Astrocyte of the cerebellum (primary cell): ENCODE measurements around the gene ZNF620.
"Not testable (repeated sequence)": the region's sequence is repeated elsewhere in the genome, so short reads cannot be mapped to it uniquely, and the experiment has no call there.

Experiments used
- DNase-seq: peaks from one replicate; pipeline ENCODE4 v3.0.0-alpha.2; 2011; ENCODE audit warnings: low read depth
- H3K4me3 ChIP-seq: 2 replicates; pipeline ENCODE4 v1.5.1; 2011; ENCODE audit warnings: mild to moderate bottlenecking, low read depth, low read length, moderate library complexity
- in situ Hi-C: cut with HindIII; loops from 2 replicates; pipeline ENCODE4 v1.10.0; 2017; ENCODE audit warnings: low sequenced_read_pairs
- TF ChIP-seq, protein P1 (sequence below): IDR thresholded peaks from 2 replicates; pipeline ENCODE4 v1.5.1; 2012; ENCODE audit warnings: low read length, low read depth, moderate library complexity, mild to moderate bottlenecking; ENCODE audit errors: missing control alignments

Gene ZNF620

DNA sequence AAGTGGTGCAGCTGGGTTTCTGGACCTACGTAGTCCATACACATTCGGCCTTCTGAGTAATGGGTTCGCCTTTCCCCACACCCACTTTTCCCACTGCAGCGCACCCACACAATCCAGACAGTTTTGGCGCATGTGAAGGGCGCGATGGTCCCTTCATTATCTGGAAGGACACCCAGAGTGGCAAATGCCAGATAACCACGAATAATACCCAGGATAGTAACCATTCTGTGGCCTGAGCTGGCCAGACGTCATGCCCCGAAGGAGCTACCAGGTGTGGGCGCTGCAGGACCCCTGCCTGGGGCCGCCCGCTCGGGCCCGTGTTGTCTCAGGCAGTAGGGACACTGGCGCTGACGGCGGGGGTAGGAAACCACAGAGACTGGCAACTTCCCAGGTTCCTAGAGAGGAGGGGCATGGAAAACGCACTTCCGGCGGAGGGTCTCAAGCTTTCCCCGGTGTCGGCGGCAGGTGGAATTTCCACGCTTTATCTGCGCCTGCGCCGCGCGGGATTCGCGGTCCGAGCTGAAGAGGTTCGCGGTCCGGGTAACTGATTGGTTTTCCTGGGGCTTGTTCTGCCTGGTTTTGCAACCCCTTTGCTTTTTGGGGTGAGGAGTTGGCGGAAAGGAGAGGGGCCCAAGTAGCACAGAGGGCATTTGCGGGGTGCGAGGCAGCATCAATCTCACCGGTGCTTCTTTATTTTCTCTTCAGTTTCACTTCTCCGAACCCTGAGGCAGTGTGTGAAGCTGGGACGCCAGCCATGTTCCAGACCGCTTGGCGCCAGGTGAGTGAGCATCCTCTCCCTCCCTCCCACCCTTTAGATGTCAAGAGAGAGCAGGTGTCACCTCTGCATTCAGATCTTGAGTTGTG lies at the start of gene ZNF620:
Gene ZNF620 (plus strand): TSS at position 441 of the 864 bp plus-strand sequence. CDS start 314 bp downstream, at position 755.
- TF ChIP-seq, protein P1, sequence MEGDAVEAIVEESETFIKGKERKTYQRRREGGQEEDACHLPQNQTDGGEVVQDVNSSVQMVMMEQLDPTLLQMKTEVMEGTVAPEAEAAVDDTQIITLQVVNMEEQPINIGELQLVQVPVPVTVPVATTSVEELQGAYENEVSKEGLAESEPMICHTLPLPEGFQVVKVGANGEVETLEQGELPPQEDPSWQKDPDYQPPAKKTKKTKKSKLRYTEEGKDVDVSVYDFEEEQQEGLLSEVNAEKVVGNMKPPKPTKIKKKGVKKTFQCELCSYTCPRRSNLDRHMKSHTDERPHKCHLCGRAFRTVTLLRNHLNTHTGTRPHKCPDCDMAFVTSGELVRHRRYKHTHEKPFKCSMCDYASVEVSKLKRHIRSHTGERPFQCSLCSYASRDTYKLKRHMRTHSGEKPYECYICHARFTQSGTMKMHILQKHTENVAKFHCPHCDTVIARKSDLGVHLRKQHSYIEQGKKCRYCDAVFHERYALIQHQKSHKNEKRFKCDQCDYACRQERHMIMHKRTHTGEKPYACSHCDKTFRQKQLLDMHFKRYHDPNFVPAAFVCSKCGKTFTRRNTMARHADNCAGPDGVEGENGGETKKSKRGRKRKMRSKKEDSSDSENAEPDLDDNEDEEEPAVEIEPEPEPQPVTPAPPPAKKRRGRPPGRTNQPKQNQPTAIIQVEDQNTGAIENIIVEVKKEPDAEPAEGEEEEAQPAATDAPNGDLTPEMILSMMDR = peak; percentile 53
- peak within 1 kb of the TSS; percentile 56 for H3K4me3 ChIP-seq
- in situ Hi-C loops = no loop called here
- DNase-seq = no peak

DNA sequence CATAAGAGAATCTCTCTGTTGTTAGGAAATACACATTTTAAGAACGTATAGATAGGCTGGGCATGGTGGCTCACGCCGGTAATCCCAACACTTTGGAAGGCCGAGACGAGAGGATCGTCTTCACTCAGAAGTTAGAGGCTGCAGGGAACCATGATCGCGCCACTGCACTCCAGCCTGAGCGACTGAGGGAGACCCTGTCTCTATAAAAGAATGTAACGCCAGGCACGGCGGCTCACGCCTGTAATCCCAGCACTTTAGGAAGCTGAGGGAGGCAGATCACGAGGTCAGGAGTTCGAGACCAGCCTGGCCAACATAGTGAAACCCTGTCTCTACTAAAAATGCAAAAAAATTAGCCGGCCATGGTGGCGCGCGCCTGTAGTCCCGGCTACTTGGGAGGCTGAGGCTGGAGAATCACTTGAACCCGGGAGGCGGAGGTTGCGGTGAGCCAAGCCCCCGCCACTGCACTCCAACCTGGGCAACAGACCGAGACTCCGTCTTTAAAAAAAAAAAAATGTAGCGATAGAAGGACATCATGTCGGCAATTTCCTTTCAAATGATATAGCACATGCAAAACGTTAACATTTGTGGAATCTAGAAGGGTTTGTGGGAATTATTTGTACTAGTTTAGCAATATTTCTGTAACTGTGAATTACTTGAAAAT lies 49.4 kb upstream of the ZNF620 start:
- no peak for DNase-seq
- in situ Hi-C loops = no loop called here
- TF ChIP-seq, protein P1 = no peak
- H3K4me3 ChIP-seq = peak overlapping the region; percentile 90

DNA sequence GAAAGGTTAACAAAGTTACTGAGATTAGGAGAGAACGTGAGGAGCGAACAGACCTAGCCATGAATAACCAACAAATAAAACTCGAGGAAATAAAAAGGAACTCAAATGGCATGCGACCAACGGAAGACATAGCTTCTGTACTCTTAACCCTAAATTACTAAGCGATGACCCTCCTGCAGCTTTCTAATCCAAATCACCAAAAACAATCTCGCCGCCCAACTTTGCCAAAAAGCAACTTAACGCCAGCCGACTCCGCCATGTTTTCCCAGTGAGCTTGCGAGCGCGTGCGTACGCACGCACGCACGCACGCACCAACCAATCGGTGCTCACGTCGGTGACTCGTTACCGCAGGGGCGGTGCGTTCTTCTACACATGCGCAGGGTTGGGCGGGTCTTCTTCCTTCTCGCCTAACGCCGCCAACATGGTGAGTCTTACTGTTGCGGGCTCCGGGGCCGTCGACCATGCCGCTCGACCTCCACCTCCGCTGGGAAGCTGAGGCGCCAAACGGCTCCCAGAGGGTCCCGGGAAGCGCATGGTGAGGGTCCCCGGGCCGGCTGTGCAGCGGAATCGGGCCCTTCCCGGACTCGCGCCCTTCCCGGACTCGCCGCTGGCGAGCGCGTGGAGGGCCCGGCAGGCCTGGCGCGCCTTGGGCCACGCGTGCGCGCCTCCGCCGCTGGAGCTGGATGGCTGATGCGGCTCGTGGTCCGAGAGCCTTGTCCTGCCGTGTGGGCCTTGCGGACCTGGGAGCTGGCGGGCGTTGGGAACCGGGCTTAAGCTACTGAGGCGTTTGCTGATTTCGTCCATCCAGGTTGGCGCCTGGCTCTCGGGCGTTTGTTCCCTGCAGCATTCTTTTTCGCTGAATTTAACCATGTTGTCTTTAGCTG lies 48.7 kb upstream of the ZNF620 start, which contains the start of gene RPL14:
Gene RPL14 (plus strand): TSS at position 400 of the 884 bp plus-strand sequence. CDS start 133 bp downstream, at position 533.
- TF ChIP-seq, protein P1 = no peak
- peak; percentile 88 for DNase-seq
- H3K4me3 ChIP-seq = peak within 1 kb of the TSS; percentile 90
- in situ Hi-C loops = no loop called here

DNA sequence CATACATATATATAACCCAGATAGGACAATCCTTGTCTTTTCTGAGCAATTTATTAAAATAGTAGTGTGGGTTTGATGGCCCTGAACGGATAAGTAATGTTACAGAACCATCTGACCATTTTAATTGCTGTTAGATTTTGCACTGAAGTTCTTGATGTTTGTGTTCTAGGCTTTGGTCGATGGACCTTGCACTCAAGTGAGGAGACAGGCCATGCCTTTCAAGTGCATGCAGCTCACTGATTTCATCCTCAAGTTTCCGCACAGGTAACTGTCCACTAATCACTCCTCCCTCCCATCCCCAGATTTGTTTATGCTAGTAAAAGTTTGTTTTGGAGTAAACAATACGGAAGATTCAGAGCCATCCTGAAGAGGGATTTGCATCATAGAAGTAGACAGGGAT lies 47.4 kb upstream of the ZNF620 start:
- H3K4me3 ChIP-seq = peak overlapping the region; percentile 90
- no peak for DNase-seq
- in situ Hi-C loops = no loop called here
- TF ChIP-seq, protein P1 = no peak

DNA sequence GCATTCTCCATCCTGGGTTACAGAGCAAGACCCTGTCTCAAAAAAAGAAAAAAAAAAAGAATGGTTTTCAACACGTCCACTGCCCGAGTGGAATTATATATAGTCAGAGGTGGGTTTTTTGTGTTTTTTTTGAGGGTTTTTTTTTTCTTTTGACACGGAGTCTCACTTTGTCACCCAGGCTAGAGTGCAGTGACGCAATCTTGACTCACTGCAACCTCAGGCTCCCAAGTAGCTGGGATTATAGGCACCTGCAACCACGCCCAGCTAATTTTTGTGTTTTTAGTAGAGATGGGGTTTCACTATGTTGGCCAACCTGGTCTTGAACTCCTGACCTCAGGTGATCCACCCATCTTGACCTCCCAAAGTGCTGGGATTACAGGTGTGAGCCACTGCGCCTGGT lies 45.4 kb upstream of the ZNF620 start:
- in situ Hi-C loops, H3K4me3 ChIP-seq, DNase-seq: not testable (repeated sequence)

DNA sequence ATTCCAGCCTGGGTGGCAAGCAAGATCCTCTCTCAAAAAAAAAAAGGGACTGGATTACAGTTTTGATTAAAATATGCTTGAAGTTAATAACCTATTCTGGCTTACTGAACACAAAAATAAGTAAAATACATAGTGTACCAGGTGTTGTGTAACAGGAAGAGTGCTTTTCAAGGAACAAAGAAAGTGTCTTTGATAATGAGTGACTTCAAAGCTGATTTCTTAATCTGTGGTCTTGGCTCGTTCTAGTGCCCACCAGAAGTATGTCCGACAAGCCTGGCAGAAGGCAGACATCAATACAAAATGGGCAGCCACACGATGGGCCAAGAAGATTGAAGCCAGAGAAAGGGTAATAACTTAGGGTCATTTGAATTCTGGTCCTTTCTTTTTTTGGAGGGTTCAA lies 44.7 kb upstream of the ZNF620 start:
- in situ Hi-C loops = no loop called here
- no peak for DNase-seq
- no peak overlapping the region for H3K4me3 ChIP-seq
- TF ChIP-seq, protein P1 = no peak

DNA sequence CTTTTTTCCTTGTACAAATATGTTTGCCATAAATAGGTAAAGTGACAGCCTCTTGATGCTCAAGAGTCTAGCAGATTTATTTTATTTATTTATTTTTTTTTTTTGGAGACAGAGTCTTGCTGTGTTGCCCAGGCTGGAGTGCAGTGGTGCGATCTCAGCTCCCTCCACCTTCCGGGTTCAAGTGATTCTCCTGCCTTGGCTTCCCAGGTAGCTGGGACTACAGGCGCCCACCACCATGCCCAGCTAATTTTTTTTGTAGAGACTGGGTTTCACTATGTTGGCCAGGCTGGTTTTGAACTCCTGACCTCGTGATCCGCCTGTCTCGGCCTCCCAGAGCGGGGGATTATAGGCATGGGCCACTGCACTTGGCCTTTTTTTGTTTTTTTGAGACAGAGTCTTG lies 43.0 kb upstream of the ZNF620 start:
- H3K4me3 ChIP-seq, in situ Hi-C loops, DNase-seq: not testable (repeated sequence)
